ENCODE results near the gene SLC4A5.
"Not testable (repeated sequence)": the region's sequence is repeated elsewhere in the genome, so short reads cannot be mapped to it uniquely, and the experiment has no call there.

Gene SLC4A5

GRCh38 chr2:74194799-74195198 is 148.4 kb downstream of the SLC4A5 start:
- no peak for DNase-seq

GRCh38 chr2:74191596-74192380 is 151.4 kb downstream of the SLC4A5 start:
- DNase-seq: no peak

GRCh38 chr2:74188696-74189095 is 154.5 kb downstream of the SLC4A5 start:
- DNase-seq: no peak

GRCh38 chr2:74188018-74188601 is 155.1 kb downstream of the SLC4A5 start:
- DNase-seq: no peak

- DNase-seq: not testable (repeated sequence)
Measured at GRCh38 chr2:74186706-74187105, 156.5 kb downstream of the SLC4A5 start.

GRCh38 chr2:74186038-74186437 is 157.2 kb downstream of the SLC4A5 start:
- no peak for DNase-seq

GRCh38 chr2:74183878-74184277 is 159.3 kb downstream of the SLC4A5 start:
- DNase-seq: no peak

GRCh38 chr2:74181739-74182138 is 161.5 kb downstream of the SLC4A5 start:
- DNase-seq: peak; percentile 90 to 95

- DNase-seq: no peak
Measured at GRCh38 chr2:74179063-74179865, 164.0 kb downstream of the SLC4A5 start.

GRCh38 chr2:74178211-74179062 is 164.8 kb downstream of the SLC4A5 start, which contains the start of gene MOB1A:
Gene MOB1A (minus strand): TSS chr2:74178879. CDS start chr2:74178674, 205 bp downstream.
- DNase-seq: peak; percentile 91 to 97

GRCh38 chr2:74177696-74178095 is 165.5 kb downstream of the SLC4A5 start:
- no peak for DNase-seq

GRCh38 chr2:74174909-74175308 is 168.3 kb downstream of the SLC4A5 start:
- no peak for DNase-seq

GRCh38 chr2:74168739-74169138 is 174.5 kb downstream of the SLC4A5 start:
- DNase-seq: no peak
